CD8-positive, alpha-beta memory T cell (primary cell): ENCODE results near the gene DMXL2. TPM values are rescaled to one million over a fixed set of nuclear protein-coding genes. Genes with fewer than 3 reads are reported as not detected.

Experiments
- CTCF ChIA-PET: fragments of 350-600 bp; sonication (Branson Sonifier 250); formaldehyde crosslinking; loops from one replicate; lab custom pipeline; 2021; ENCODE audit warnings: antibody characterized with exemption; lab: Charles Lee
- POLR2A ChIA-PET: fragments of 350-600 bp; sonication (Branson Sonifier 250); formaldehyde crosslinking; loops from one replicate; lab custom pipeline; 2021; ENCODE audit warnings: antibody characterized with exemption; lab: Charles Lee
- DNase-seq, 5 donors: peaks; one replicate each; pipeline versions ENCODE4 v3.0.0 to v3.0.0-alpha.2; 2020 to 2022; ENCODE audit warnings: mixed read lengths in 1 of 5
- H3K27ac ChIP-seq: one replicate; pipeline ENCODE4 v1.7.0; 2013; ENCODE audit warnings: low read depth, mild to moderate bottlenecking, low read length, moderate library complexity
- H3K27me3 ChIP-seq: 2 replicates; pipeline ENCODE4 v1.7.0; 2013; ENCODE audit warnings: low read length, mild to moderate bottlenecking; ENCODE audit not compliant: insufficient read depth, poor library complexity, severe bottlenecking
- H3K36me3 ChIP-seq: 2 replicates; pipeline ENCODE4 v1.7.0; 2013; ENCODE audit warnings: mild to moderate bottlenecking, low read length, moderate library complexity; ENCODE audit not compliant: insufficient read depth
- H3K4me1 ChIP-seq: 2 replicates; pipeline ENCODE4 v1.7.0; 2013; ENCODE audit warnings: mild to moderate bottlenecking, low read length, moderate library complexity; ENCODE audit not compliant: insufficient read depth
- H3K4me3 ChIP-seq: 2 replicates; pipeline ENCODE4 v1.7.0; 2013; ENCODE audit warnings: mild to moderate bottlenecking, low read length
- H3K9me3 ChIP-seq: 2 replicates; pipeline ENCODE4 v1.7.0; 2013; ENCODE audit warnings: mild to moderate bottlenecking, low read length
- H3K27ac Mint-ChIP-seq, 8 donors: one replicate each; pipeline ENCODE4 v1.8.0; 2020 to 2021; ENCODE audit warnings: mixed read lengths in 8 of 8, mild to moderate bottlenecking in 6 of 8, inconsistent platforms in 3 of 8, moderate library complexity in 3 of 8
- H3K27me3 Mint-ChIP-seq, 2 donors: one replicate each; pipeline ENCODE4 v1.8.0; 2020 to 2021; ENCODE audit warnings: mixed read lengths in 2 of 2, mild to moderate bottlenecking in 1 of 2, moderate library complexity in 1 of 2
- H3K36me3 Mint-ChIP-seq, 3 donors: one replicate each; pipeline ENCODE4 v1.8.0; 2020 to 2021; ENCODE audit warnings: mixed read lengths in 3 of 3, inconsistent platforms in 1 of 3, mild to moderate bottlenecking in 1 of 3
- H3K4me1 Mint-ChIP-seq, 3 donors: one replicate each; pipeline ENCODE4 v1.8.0; 2020 to 2021; ENCODE audit warnings: mixed read lengths in 3 of 3, inconsistent platforms in 1 of 3, mild to moderate bottlenecking in 1 of 3
- H3K4me3 Mint-ChIP-seq, 7 donors: one replicate each; pipeline ENCODE4 v1.8.0; 2020 to 2021; ENCODE audit warnings: mixed read lengths in 7 of 7, mild to moderate bottlenecking in 6 of 7, moderate library complexity in 4 of 7, inconsistent platforms in 2 of 7
- H3K9me3 Mint-ChIP-seq, 5 donors: one replicate each; pipeline ENCODE4 v1.8.0; 2020 to 2022; ENCODE audit warnings: mixed read lengths in 5 of 5, mild to moderate bottlenecking in 3 of 5, moderate library complexity in 2 of 5, inconsistent platforms in 1 of 5
- polyA plus RNA-seq: library from polyadenylated mRNA; unstranded; fragments of 300-500 nt; fragmentation: Illumina TruSeq; gene quantifications from one replicate; pipeline ENCODE4 v1.2.3, GENCODE V29; 2021
- total RNA-seq, 2 experiments: library from RNA; stranded (reverse); gene quantifications; one replicate each; pipeline ENCODE4 v1.2.3, GENCODE V29; 2021

Gene DMXL2
- total and polyA plus RNA-seq, 3 experiments from 2014 or later: 0.61 to 7.0 (median 5.8) TPM

- Histone ChIP-seq H3K27ac (no peak overlapping the region), H3K27me3 (no peaks in the 10 kb centered on the region), H3K9me3 (no peaks in the 10 kb centered on the region), H3K36me3 (no peaks in the 10 kb centered on the region), H3K4me1 (no peaks in the 10 kb centered on the region), H3K4me3 (no peak overlapping the region)
- DNase-seq: no peak
- no peak overlapping the region for H3K4me3 Mint-ChIP-seq
- ChIA-PET CTCF (no interaction called here), POLR2A (no interaction called here)
- H3K9me3 Mint-ChIP-seq: no peaks in the 10 kb centered on the region
- H3K27me3 Mint-ChIP-seq: peaks cover 5 to 39% of the 10 kb centered on the region in 2 donors
- no peaks in the 10 kb centered on the region for H3K36me3 Mint-ChIP-seq
- H3K4me1 Mint-ChIP-seq: peaks cover 2 to 3% (median 3%) of the 10 kb centered on the region in 3 donors
- no peak overlapping the region for H3K27ac Mint-ChIP-seq
Measured at GRCh38 chr15:51634591-51635198, 12.1 kb upstream of the DMXL2 start.

DNA sequence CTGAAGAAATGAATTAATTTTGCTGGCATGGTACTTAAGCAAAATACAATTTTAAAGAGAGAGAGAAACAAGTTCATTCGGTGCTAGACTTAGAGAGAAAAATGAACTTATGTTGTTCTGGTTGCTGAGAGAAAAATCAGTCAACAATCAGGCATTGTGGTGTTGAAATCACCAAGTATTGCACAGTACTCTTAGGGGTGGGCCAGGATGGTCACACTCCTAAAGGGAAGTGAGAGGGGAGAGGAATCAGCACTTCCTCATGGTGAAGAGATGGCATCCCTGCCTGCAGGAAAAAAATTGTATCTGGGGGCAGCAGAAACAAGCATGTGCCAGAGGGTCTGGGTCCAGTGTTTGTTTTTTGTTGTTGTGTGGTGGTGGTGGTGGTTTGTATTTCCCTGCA, 7.0 kb upstream of the DMXL2 start:
- Histone ChIP-seq H3K36me3 (no peaks in the 10 kb centered on the region), H3K4me1 (no peaks in the 10 kb centered on the region), H3K27ac (no peak overlapping the region), H3K4me3 (no peak overlapping the region), H3K9me3 (no peaks in the 10 kb centered on the region), H3K27me3 (no peaks in the 10 kb centered on the region)
- no peak overlapping the region for H3K27ac Mint-ChIP-seq
- no peak overlapping the region for H3K4me3 Mint-ChIP-seq
- DNase-seq: no peak
- POLR2A ChIA-PET: no interaction called here
- H3K27me3 Mint-ChIP-seq: peaks cover 4 to 38% of the 10 kb centered on the region in 2 donors
- H3K36me3 Mint-ChIP-seq: no peaks in the 10 kb centered on the region
- no peaks in the 10 kb centered on the region for H3K9me3 Mint-ChIP-seq
- H3K4me1 Mint-ChIP-seq: peaks cover 4 to 8% (median 6%) of the 10 kb centered on the region in 3 donors
- CTCF ChIA-PET: no interaction called here

- Mint-ChIP-seq H3K27me3 (peaks cover 17 to 36% of the 10 kb centered on the region in 2 donors), H3K4me1 (peaks cover 14 to 33% (median 22%) of the 10 kb centered on the region in 3 donors), H3K4me3 (no peak overlapping the region), H3K36me3 (peaks cover 0 to 2% (median 0%) of the 10 kb centered on the region in 3 donors), H3K27ac (no peak overlapping the region), H3K9me3 (no peaks in the 10 kb centered on the region)
- POLR2A ChIA-PET: no interaction called here
- CTCF ChIA-PET: no interaction called here
- H3K27me3 ChIP-seq: no peaks in the 10 kb centered on the region
- peaks cover 7% of the 10 kb centered on the region for H3K4me1 ChIP-seq
- H3K9me3 ChIP-seq: no peaks in the 10 kb centered on the region
- H3K36me3 ChIP-seq: no peaks in the 10 kb centered on the region
- no peak overlapping the region for H3K4me3 ChIP-seq
- no peak for DNase-seq
- no peak overlapping the region for H3K27ac ChIP-seq
Measured at GRCh38 chr15:51625236-51625635, 2.7 kb upstream of the DMXL2 start.

DNA sequence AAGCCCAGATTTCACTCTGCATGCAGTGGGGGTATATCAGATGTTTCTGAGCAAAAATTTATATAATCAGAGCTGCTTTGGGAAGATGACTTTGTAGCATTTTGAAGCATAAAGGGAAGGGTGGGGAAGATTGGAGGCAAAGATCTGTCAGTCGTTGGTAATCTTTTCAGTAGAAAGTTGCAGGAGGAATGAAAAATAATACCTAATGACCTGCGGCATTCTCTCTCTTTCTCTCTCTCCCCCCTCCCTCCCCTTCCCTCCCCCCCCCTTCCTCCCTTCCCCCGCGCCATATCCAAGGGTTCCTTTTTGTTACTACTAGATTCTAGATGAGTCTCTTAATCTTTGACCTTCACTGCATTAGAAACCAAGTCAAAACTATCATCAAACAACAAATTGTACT, 1.5 kb upstream of the DMXL2 start:
- ChIA-PET CTCF (no interaction called here), POLR2A (no interaction called here)
- peaks cover 7% of the 10 kb centered on the region for H3K4me1 ChIP-seq

DNA sequence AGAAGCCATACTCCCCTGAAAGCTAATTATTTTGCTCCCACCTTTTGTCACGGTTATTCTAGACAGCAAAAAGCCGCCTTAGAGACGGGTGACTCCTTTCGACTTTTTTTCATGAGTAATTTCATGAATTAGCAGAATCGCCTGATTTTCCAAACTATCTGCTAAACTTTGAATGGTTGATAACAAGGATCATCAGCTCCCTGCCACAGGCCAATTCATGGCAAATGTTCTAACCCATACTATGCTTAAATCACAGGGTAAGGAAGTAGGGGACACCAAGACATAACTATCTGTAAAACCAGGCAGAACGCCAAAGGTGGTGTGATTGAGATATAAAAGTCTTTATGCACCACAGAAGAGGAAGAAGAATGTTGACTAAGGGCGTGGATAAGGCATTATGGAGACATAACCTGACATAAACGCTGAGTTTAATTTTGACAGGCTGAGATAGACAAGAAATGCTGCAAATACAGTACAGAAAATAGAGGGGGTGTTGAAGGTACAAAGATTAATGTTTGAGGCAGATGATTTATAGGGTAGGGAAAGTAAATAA, 891 bp upstream of the DMXL2 start:
- Histone ChIP-seq H3K4me3 (peak overlapping the region; percentile 61), H3K27ac (peak overlapping the region; percentile 10), H3K4me1 (peaks cover 7% of the 10 kb centered on the region), H3K9me3 (no peaks in the 10 kb centered on the region), H3K36me3 (no peaks in the 10 kb centered on the region), H3K27me3 (no peaks in the 10 kb centered on the region)
- H3K4me1 Mint-ChIP-seq: peaks cover 10 to 25% (median 15%) of the 10 kb centered on the region in 3 donors
- DNase-seq: no peak
- H3K9me3 Mint-ChIP-seq: no peaks in the 10 kb centered on the region
- ChIA-PET CTCF (interaction anchor here (1.6 kb wide), 1 partner anchor 153 kb away, joined by 10 read pairs; no protein-coding TSS in a partner anchor), POLR2A (no interaction called here)
- peak overlapping the region in 2 of 8 donors; percentile 38 to 46 for H3K27ac Mint-ChIP-seq
- H3K27me3 Mint-ChIP-seq: peaks cover 17 to 36% of the 10 kb centered on the region in 2 donors
- peak overlapping the region; percentile 55 to 94 (median 80) for H3K4me3 Mint-ChIP-seq
- peaks cover 0 to 2% (median 0%) of the 10 kb centered on the region in 3 donors for H3K36me3 Mint-ChIP-seq

More for the DNA sequence above, 1.5 kb upstream of the DMXL2 start:
- no peak overlapping the region for H3K27ac ChIP-seq
- Mint-ChIP-seq H3K4me1 (peaks cover 10 to 25% (median 15%) of the 10 kb centered on the region in 3 donors), H3K27ac (no peak overlapping the region), H3K36me3 (peaks cover 0 to 2% (median 0%) of the 10 kb centered on the region in 3 donors), H3K4me3 (peak overlapping the region in 6 of 7 donors; percentile 6 to 85 (median 36)), H3K9me3 (no peaks in the 10 kb centered on the region), H3K27me3 (peaks cover 17 to 36% of the 10 kb centered on the region in 2 donors)
- H3K9me3 ChIP-seq: no peaks in the 10 kb centered on the region
- H3K4me3 ChIP-seq: no peak overlapping the region
- DNase-seq: no peak
- no peaks in the 10 kb centered on the region for H3K27me3 ChIP-seq
- no peaks in the 10 kb centered on the region for H3K36me3 ChIP-seq

DNA sequence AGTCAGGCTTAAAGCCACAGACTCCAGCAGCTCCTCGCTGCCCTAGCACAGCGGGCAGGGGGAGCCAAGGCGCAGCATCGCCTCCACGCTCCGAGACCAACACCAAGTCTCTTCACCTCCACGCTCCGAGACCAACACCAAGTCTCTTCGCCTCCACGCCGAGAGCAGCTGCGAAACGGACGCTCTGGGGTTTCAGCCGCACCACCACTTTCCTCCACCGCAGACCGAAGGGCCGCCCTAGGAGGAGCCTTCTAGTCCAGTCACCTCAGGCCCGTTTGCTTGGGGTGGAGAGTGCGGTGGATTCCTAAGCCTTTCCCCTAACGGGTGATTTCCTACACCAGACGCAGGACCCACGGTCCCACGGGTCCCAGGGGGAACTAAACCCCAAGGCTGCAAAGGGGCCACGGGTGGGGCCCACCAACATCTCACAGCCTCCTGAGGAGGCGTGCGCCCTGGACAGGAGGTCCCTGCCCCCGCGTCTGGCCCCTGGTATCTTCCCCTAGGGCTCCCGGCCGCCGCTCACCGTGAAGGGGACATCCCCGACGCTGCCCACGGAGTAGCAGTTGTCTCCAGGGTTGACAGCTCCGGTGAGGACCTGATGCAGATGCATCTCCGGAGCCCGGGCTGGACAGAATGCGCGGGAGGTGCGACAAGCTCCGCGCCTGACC, 501 bp downstream of the DMXL2 start:
- CTCF ChIA-PET: interaction anchor here (1.6 kb wide), 1 partner anchor 154 kb away, joined by 10 read pairs; no protein-coding TSS in a partner anchor
- peak overlapping the region; percentile 61 for H3K4me3 ChIP-seq
- no peaks in the 10 kb centered on the region for H3K27me3 ChIP-seq
- Mint-ChIP-seq H3K27ac (peak overlapping the region in 3 of 8 donors; percentile 21 to 78 (median 31)), H3K9me3 (no peaks in the 10 kb centered on the region), H3K27me3 (peaks cover 17 to 24% of the 10 kb centered on the region in 2 donors), H3K4me1 (peaks cover 10 to 25% (median 15%) of the 10 kb centered on the region in 3 donors), H3K4me3 (peak overlapping the region; percentile 66 to 94 (median 80)), H3K36me3 (peaks cover 0 to 2% (median 0%) of the 10 kb centered on the region in 3 donors)
- peak in 3 of 5 donors; percentile 3 to 46 (median 9) for DNase-seq
- H3K36me3 ChIP-seq: no peaks in the 10 kb centered on the region
- POLR2A ChIA-PET: no interaction called here
- peak overlapping the region; percentile 41 for H3K27ac ChIP-seq
- H3K4me1 ChIP-seq: peaks cover 7% of the 10 kb centered on the region
- no peaks in the 10 kb centered on the region for H3K9me3 ChIP-seq

- Mint-ChIP-seq H3K4me1 (peaks cover 10 to 25% (median 15%) of the 10 kb centered on the region in 3 donors), H3K27ac (peak overlapping the region in 1 of 8 donors; percentile 11), H3K27me3 (peaks cover 14 to 16% of the 10 kb centered on the region in 2 donors), H3K9me3 (no peaks in the 10 kb centered on the region), H3K36me3 (peaks cover 0 to 2% (median 0%) of the 10 kb centered on the region in 3 donors), H3K4me3 (peak overlapping the region; percentile 66 to 94 (median 80))
- Histone ChIP-seq H3K36me3 (no peaks in the 10 kb centered on the region), H3K4me1 (peaks cover 7% of the 10 kb centered on the region), H3K9me3 (no peaks in the 10 kb centered on the region), H3K27me3 (no peaks in the 10 kb centered on the region), H3K27ac (no peak overlapping the region), H3K4me3 (peak overlapping the region; percentile 61)
- POLR2A ChIA-PET: no interaction called here
- no peak for DNase-seq
- CTCF ChIA-PET: no interaction called here
Measured at GRCh38 chr15:51621155-51621765, 1.3 kb downstream of the DMXL2 start.
